Activated naive CD8-positive, alpha-beta T cell treated with anti-CD3 and anti-CD28 coated beads for 36 hours (primary cell): ENCODE measurements around the gene TMSB4X. TPM values are rescaled to one million over a fixed set of nuclear protein-coding genes. Genes with fewer than 3 reads are reported as not detected.
"Not testable (repeated sequence)": the region's sequence is repeated elsewhere in the genome, so short reads cannot be mapped to it uniquely, and the experiment has no call there.

ENCODE experiments used
- DNase-seq: peaks from one replicate; pipeline ENCODE4 v3.0.0; 2021
- H3K27ac Mint-ChIP-seq: one replicate; pipeline ENCODE4 v1.8.0; 2022; ENCODE audit warnings: mild to moderate bottlenecking, moderate library complexity, mixed read lengths
- H3K27me3 Mint-ChIP-seq: one replicate; pipeline ENCODE4 v1.8.0; 2022; ENCODE audit warnings: mild to moderate bottlenecking, mixed read lengths
- H3K36me3 Mint-ChIP-seq: one replicate; pipeline ENCODE4 v1.8.0; 2021; ENCODE audit warnings: mild to moderate bottlenecking, mixed read lengths
- H3K4me1 Mint-ChIP-seq: one replicate; pipeline ENCODE4 v1.8.0; 2021; ENCODE audit warnings: mixed read lengths
- H3K4me3 Mint-ChIP-seq: one replicate; pipeline ENCODE4 v1.8.0; 2022; ENCODE audit warnings: mild to moderate bottlenecking, moderate library complexity, mixed read lengths
- H3K9me3 Mint-ChIP-seq: one replicate; pipeline ENCODE4 v1.8.0; 2022; ENCODE audit warnings: mixed read lengths
- total RNA-seq, 2 experiments: library from RNA; stranded (reverse); gene quantifications; one replicate each; pipeline ENCODE4 v1.2.3, GENCODE V29; 2021

TMSB4X gene
- total RNA-seq: 1,000 to 10,000 TPM; 3,478 to 3,646 TPM

GRCh38 chrX:12974796-12975669 lies at the start of gene TMSB4X:
Gene TMSB4X, plus strand, starts transcription at chrX:12975110.
- peak; percentile 83 for DNase-seq
- Mint-ChIP-seq H3K27ac (peak within 1 kb of the TSS; percentile 98), H3K9me3 (no peaks in the 10 kb centered on the region), H3K27me3 (peaks cover 13% of the 10 kb centered on the region), H3K4me1 (peaks cover 33% of the 10 kb centered on the region), H3K36me3 (peaks cover 45% of the 10 kb centered on the region), H3K4me3 (peak within 1 kb of the TSS; percentile 98)

- no peak overlapping the region for H3K27ac Mint-ChIP-seq
- H3K27me3 Mint-ChIP-seq: no peaks in the 10 kb centered on the region
- H3K4me1 Mint-ChIP-seq: no peaks in the 10 kb centered on the region
- no peaks in the 10 kb centered on the region for H3K9me3 Mint-ChIP-seq
- DNase-seq: no peak
- no peaks in the 10 kb centered on the region for H3K36me3 Mint-ChIP-seq
- H3K4me3 Mint-ChIP-seq: no peak overlapping the region
Measured at GRCh38 chrX:12929701-12930100, 45.2 kb upstream of the TMSB4X start.

DNA sequence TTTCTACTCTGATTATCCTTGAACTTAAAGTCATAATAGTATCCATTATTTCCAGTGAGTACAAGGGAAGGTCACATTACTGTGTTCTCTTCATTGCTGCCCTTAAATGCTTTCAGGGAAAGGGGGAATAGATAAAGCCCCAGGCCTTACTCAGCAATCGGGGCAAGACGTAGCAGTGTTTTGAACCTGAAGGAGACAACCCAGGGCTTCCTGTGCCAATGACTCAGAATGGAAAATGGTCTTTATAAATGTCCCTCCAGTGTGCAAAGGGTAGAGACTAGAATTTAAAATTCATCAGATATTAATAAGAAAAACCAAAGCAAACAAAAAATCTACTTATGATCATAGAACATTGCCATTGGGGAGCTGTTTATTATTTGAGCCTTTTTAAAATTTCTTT lies 44.8 kb upstream of the TMSB4X start:
- no peak overlapping the region for H3K4me3 Mint-ChIP-seq
- no peak overlapping the region for H3K27ac Mint-ChIP-seq
- H3K9me3 Mint-ChIP-seq: no peaks in the 10 kb centered on the region
- H3K4me1 Mint-ChIP-seq: no peaks in the 10 kb centered on the region
- no peaks in the 10 kb centered on the region for H3K27me3 Mint-ChIP-seq
- no peak for DNase-seq
- H3K36me3 Mint-ChIP-seq: no peaks in the 10 kb centered on the region

- Mint-ChIP-seq H3K27me3 (no peaks in the 10 kb centered on the region), H3K4me1 (no peaks in the 10 kb centered on the region), H3K4me3 (no peak overlapping the region), H3K9me3 (no peaks in the 10 kb centered on the region), H3K36me3 (no peaks in the 10 kb centered on the region), H3K27ac (no peak overlapping the region)
- no peak for DNase-seq
Measured at GRCh38 chrX:12932244-12932643, 42.7 kb upstream of the TMSB4X start.

DNA sequence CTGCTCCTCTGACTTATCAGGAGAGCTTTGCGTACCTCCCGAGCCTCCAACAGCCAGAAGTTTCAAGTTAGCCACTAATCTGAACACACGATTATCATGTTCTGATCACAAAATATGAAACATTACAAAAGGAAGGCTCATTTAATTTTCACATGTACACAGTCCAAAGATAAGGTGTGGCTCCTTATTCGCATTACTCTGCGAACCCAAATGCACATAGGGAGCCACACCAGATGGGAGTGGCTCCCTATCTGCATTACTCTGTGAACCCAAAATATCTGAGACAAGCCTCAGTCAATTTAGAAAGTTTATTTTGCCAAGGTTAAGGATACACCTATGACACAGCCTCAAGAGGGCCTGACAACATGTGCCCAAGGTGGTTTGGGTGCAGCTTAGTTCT lies 40.1 kb upstream of the TMSB4X start:
- H3K9me3 Mint-ChIP-seq: no peaks in the 10 kb centered on the region
- H3K27ac Mint-ChIP-seq: no peak overlapping the region
- no peak overlapping the region for H3K4me3 Mint-ChIP-seq
- DNase-seq: no peak
- H3K36me3 Mint-ChIP-seq: no peaks in the 10 kb centered on the region
- H3K4me1 Mint-ChIP-seq: no peaks in the 10 kb centered on the region
- no peaks in the 10 kb centered on the region for H3K27me3 Mint-ChIP-seq

- Mint-ChIP-seq H3K4me1 (no peaks in the 10 kb centered on the region), H3K36me3 (no peaks in the 10 kb centered on the region), H3K4me3 (no peak overlapping the region), H3K9me3 (no peaks in the 10 kb centered on the region), H3K27ac (no peak overlapping the region), H3K27me3 (no peaks in the 10 kb centered on the region)
- no peak for DNase-seq
Measured at GRCh38 chrX:12936947-12937346, 38.0 kb upstream of the TMSB4X start.

DNA sequence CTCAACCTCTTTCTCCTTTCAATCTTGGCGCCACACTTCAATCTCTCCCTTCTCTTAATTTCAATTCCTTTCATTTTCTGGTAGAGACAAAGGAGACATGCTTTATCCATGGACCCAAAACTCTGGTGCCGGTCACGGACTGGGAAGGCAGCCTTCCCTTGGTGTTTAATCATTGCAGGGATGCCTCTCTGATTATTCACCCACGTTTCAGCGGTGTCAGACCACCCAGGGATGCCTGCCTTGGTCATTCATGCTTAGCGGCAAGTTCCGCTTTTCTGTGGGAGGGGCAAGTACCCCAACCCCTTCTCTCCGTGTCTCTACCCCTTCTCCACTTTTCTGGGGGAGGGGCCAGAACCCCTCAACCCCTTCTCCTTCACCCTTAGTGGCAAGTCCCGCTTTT lies 34.4 kb upstream of the TMSB4X start:
- not testable (repeated sequence) for DNase-seq, H3K27ac Mint-ChIP-seq, H3K9me3 Mint-ChIP-seq, H3K36me3 Mint-ChIP-seq, H3K4me1 Mint-ChIP-seq, H3K4me3 Mint-ChIP-seq, H3K27me3 Mint-ChIP-seq

GRCh38 chrX:12943592-12943991 lies 31.3 kb upstream of the TMSB4X start:
- H3K36me3 Mint-ChIP-seq, H3K27me3 Mint-ChIP-seq, H3K4me3 Mint-ChIP-seq, H3K9me3 Mint-ChIP-seq, H3K27ac Mint-ChIP-seq, DNase-seq: not testable (repeated sequence)
- peaks cover 25% of the 10 kb centered on the region for H3K4me1 Mint-ChIP-seq

GRCh38 chrX:12944452-12944851 lies 30.5 kb upstream of the TMSB4X start:
- H3K27ac Mint-ChIP-seq, H3K36me3 Mint-ChIP-seq, DNase-seq, H3K27me3 Mint-ChIP-seq, H3K9me3 Mint-ChIP-seq, H3K4me3 Mint-ChIP-seq: not testable (repeated sequence)
- H3K4me1 Mint-ChIP-seq: peaks cover 32% of the 10 kb centered on the region

DNA sequence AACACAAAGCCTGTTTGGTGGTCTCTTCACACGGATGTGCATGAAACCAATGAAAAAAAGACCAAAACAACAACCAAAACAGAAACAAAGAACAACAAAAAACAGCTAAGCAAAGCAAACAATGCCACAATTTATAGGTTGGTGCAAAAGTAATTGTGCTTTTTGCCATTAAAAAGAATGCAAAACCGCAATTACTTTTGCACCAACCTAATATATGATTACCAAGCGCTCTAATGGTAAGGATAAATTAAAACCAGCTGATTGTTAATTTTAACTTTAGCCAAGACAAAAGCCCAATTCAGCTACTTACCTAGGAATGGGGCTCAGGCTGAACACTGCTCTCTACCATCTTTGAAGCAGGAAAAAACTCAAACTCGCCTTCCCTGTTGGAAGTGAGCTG lies 29.4 kb upstream of the TMSB4X start:
- no peaks in the 10 kb centered on the region for H3K27me3 Mint-ChIP-seq
- no peak overlapping the region for H3K4me3 Mint-ChIP-seq
- H3K9me3 Mint-ChIP-seq: no peaks in the 10 kb centered on the region
- H3K36me3 Mint-ChIP-seq: peaks cover under 1% of the 10 kb centered on the region
- no peak for DNase-seq
- H3K4me1 Mint-ChIP-seq: peaks cover 43% of the 10 kb centered on the region
- no peak overlapping the region for H3K27ac Mint-ChIP-seq

DNA sequence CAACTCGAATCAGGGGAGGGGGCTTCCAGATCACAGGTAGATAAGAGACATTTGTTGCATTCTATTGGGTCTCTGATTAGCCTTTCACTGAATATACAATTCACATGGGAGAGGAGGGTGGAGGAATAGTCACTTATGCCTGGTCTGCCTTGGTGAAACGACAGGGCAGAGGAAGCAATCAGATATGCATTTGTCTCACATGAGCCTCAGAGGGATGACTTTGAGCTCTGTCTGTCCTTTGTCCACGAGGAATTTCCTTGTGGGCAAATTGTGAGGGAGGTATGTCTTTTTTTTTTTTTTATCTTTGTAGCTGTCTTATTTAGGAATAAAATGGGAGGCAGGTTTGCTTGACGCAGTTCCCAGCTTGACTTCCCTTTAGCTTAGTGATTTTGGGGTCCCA lies 28.5 kb upstream of the TMSB4X start:
- DNase-seq: no peak
- peaks cover 49% of the 10 kb centered on the region for H3K4me1 Mint-ChIP-seq
- H3K9me3 Mint-ChIP-seq: no peaks in the 10 kb centered on the region
- peaks cover 3% of the 10 kb centered on the region for H3K36me3 Mint-ChIP-seq
- H3K27me3 Mint-ChIP-seq: no peaks in the 10 kb centered on the region
- no peak overlapping the region for H3K4me3 Mint-ChIP-seq
- H3K27ac Mint-ChIP-seq: peak overlapping the region; percentile 99

DNA sequence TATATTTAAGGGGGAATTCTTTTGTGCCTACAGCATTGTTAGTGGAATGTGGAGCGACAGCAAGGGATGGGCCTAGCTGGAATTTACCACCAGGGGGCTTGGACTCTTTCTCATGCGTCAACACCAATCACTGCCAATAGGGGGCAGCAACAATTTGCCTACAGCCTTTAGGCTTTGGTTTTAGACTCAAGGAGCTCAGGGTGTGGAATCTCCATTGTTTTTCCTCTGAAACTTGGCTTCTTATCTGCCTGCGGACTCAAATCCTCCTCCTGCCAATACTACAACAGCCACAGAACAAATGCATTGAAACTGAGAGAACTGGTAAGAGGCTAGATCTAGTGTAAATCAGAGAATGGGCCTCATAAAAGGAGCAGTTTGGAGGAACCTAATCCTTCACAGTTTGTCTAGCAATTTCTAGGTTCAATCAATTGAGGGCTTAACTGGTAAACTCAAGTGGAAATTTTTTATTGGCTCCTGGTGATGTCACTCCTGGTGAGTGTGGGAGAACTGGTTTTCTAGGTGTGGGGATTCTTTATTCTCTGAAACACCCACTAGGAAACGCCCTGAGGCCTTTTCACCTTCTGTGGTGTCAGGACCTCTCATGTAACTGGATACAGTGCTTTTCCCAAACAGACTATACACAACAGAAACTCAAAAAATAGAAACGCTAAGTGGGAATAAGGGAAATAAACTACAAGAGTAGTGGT lies 27.9 kb upstream of the TMSB4X start:
- H3K36me3 Mint-ChIP-seq: peaks cover 3% of the 10 kb centered on the region
- peak; percentile 69 for DNase-seq
- no peaks in the 10 kb centered on the region for H3K9me3 Mint-ChIP-seq
- H3K4me1 Mint-ChIP-seq: peaks cover 53% of the 10 kb centered on the region
- H3K27me3 Mint-ChIP-seq: no peaks in the 10 kb centered on the region
- peak overlapping the region; percentile 99 for H3K27ac Mint-ChIP-seq
- peak overlapping the region; percentile 62 for H3K4me3 Mint-ChIP-seq

- no peaks in the 10 kb centered on the region for H3K9me3 Mint-ChIP-seq
- no peaks in the 10 kb centered on the region for H3K27me3 Mint-ChIP-seq
- H3K4me3 Mint-ChIP-seq: peak overlapping the region; percentile 62
- H3K4me1 Mint-ChIP-seq: peaks cover 57% of the 10 kb centered on the region
- peak overlapping the region; percentile 99 for H3K27ac Mint-ChIP-seq
- peaks cover 5% of the 10 kb centered on the region for H3K36me3 Mint-ChIP-seq
- no peak for DNase-seq
Measured at GRCh38 chrX:12947545-12948235, 27.2 kb upstream of the TMSB4X start.

DNA sequence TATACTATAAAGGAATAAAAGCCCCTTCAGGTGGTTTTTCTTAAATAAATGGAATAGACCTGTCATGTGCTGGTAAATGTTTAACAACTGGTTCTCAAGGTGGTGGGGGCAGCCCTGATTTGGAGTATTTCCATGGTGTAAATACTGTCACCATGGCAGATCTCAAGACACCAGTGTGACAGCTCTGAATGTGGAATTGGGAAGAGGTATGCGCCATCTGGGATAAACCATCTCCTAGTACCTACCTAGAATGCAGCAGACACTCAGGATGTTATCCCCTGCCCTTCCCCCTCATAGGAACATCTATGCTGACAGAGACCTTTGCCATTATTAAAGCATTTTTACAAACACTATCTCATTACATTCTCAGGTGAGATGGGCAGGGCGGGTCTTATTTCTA lies 26.4 kb upstream of the TMSB4X start:
- DNase-seq: no peak
- Mint-ChIP-seq H3K36me3 (peaks cover 5% of the 10 kb centered on the region), H3K27me3 (no peaks in the 10 kb centered on the region), H3K4me3 (no peak overlapping the region), H3K27ac (peak overlapping the region; percentile 99), H3K4me1 (peaks cover 65% of the 10 kb centered on the region), H3K9me3 (no peaks in the 10 kb centered on the region)

DNA sequence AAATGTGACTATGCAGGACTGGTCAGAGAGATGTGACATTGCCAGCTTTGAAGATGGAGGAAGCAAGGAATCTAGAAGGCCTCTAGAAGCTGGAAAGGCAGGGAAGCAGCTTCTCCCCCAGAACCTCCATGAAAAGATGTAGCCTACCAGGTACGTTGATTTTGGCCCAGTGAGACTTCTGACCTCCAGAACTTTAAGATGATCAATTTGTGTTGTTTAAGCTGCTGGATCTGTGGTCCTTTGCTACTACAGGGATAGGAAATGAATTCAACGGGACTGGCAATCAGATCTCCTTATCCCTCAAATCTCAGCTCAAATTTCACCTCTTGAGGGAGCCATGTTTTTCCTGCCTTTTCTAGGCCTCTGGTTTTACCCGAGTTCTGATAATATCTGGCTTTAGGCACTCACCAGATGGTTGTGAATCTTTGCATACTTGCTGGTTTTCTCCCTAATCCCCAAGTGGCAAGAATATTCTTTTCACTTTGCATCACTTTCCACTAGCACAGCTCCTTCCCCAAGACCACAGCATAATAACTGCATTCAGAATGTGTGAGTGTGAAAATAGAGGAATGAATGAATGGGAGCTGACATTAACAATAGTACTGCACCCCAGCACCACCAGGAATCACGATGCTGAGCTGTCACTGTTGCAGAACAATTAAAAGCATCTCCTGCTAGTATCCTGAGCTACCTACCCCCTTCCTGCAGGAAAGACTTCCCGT lies 25.5 kb upstream of the TMSB4X start:
- Mint-ChIP-seq H3K27me3 (no peaks in the 10 kb centered on the region), H3K4me3 (peak overlapping the region; percentile 56), H3K9me3 (no peaks in the 10 kb centered on the region), H3K36me3 (peaks cover 5% of the 10 kb centered on the region), H3K27ac (peak overlapping the region; percentile 99), H3K4me1 (peaks cover 71% of the 10 kb centered on the region)
- no peak for DNase-seq
